Epithelial cell of esophagus (primary cell): ENCODE measurements around the gene DCAKD.

Source experiments
- DNase-seq: peaks from one replicate; pipeline ENCODE4 v3.0.0; 2010; ENCODE audit warnings: low read depth
- H3K4me3 ChIP-seq: 2 replicates; pipeline ENCODE4 v1.5.1; 2011; ENCODE audit warnings: mild to moderate bottlenecking, low read length, control low read depth
- CTCF ChIP-seq: IDR thresholded peaks from 2 replicates; pipeline ENCODE4 v1.5.1; 2011; ENCODE audit warnings: low read depth, mild to moderate bottlenecking, low read length, control low read depth, inconsistent platforms; ENCODE audit not compliant: insufficient read depth; ENCODE audit errors: missing control alignments

DCAKD gene

DNA sequence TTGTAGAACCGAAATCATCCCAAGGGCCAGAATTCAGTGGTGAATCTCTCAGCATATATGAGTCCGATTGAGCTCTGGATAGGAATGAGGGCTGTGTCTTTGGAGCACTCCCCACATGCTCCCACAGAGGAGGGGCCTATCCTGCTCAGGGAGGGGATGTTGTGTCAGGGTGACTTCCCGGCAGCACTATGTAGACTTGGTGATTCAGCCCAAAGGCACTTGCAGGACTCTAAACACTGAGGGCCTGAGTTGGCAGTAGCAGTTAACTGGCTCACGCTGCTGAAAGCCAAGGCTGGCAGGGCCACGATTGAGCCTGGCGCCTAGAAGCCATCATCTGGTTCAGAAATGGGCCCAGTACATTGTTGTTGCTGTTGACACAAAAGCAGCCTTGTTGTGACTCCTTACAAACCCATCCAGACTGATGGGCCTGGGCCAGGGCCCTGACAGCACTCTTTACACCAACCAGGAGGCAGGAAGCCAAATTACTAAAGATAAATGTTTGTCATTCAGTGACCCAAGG is 41.5 kb upstream of the DCAKD start:
- peak; percentile 97 for DNase-seq
- TF ChIP-seq CTCF: no peak
- H3K4me3 ChIP-seq: no peak overlapping the region

DNA sequence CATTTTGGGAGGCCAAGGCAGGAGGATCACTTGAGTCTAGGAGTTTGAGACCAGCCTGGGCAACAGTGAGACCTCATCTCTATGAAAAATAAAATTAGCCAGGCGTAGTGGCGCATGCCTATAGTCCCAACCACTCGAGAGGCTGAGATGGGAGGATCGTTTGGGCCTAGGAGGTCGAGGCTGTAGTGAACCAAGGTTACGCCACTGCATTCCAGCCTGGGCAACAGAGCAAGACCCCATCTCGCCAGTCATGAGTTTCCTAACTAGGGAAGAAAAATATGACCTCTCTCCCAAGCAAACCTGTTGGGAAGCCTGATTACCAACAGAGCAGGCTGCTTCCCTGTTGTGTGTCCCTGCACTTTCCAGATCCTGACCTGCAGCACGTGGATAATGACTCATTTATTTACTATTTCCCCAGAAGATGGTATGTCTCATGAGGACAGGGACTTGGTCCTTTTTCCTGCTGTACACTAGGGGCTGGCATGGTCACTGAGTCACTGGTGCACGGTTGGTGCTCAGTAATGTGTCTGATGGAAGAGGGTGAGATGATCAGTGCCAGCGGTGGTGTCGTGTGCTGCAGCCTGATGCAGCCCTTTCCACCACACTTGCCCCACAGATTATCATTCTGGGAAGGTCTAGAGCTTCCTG is 40.5 kb upstream of the DCAKD start:
- peak; percentile 39 for DNase-seq
- no peak for TF ChIP-seq CTCF
- no peak overlapping the region for H3K4me3 ChIP-seq

DNA sequence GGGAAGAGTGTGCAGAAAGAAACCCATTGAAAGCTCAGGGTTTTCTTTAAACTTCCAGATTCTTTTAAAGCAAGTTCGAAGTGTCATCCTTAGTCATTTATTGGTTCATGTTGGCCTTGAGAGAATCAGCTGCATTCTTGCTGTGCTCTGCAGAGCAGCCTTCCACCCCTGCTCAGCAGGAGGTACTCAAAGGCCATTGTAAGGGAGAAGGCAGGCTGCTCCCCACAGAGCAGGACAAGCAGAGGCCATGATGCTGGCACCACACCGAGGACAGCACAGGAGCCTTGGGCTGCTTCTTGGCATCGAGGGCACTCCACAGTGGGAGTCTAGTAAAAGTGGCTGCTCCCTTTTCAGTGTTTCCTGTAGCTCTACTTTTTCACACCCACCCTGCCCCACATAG is 39.3 kb upstream of the DCAKD start:
- no peak for DNase-seq
- TF ChIP-seq CTCF: no peak

DNA sequence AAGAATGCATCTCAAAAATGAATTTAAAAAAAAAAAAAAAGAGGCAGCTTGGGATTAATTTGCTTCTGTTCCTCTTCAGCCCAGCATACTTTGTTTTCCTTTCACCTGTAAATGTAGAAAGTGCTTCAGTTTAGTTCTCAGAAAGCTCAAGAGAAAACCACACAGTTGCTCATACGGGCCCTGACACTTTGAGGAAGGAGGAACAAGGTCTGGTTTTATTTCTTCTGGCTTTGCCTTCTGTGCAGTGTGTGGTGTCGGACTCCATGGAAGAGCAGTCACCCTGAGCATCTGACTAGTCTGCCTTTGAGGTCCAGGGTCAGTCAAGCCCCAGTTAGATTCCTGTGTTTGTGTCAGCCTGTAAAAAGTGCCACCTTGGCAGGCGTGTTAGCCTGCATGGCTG is 37.3 kb upstream of the DCAKD start:
- TF ChIP-seq CTCF: no peak
- DNase-seq: no peak
- no peak overlapping the region for H3K4me3 ChIP-seq

More for the DNA sequence above, 39.3 kb upstream of the DCAKD start:
- no peak overlapping the region for H3K4me3 ChIP-seq

DNA sequence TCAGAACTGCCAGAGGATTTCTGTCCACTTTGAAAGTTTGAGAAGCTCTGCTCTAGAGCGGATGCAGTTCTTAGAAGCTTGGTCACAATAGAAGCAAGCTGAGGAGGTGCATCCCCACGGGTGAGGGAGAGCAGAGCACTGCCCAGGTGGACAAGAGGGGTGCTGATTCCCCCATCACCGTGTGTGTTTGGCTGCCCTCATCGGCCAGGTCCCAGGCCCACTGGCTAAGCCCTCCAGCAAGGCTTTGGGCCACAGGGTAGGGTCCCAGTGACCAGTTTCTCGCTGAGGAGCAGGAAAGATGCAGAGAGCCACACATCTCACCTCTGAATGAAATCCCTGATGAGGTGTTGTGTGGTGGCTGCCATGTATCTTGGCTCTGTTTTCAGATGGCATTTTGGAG is 36.5 kb upstream of the DCAKD start:
- no peak for DNase-seq
- no peak for TF ChIP-seq CTCF

GRCh38 chr17:45087504-45087975 is 36.1 kb upstream of the DCAKD start:
- H3K4me3 ChIP-seq: no peak overlapping the region
- DNase-seq: peak; percentile 55
- no peak for TF ChIP-seq CTCF

More for the DNA sequence above, 36.5 kb upstream of the DCAKD start:
- no peak overlapping the region for H3K4me3 ChIP-seq
